Mesodermal cell (in vitro differentiated cells): ENCODE results near the gene ADARB2.

Experiments
- H3K27ac ChIP-seq: 2 replicates; pipeline ENCODE4 v1.7.0; 2013; ENCODE audit warnings: mild to moderate bottlenecking, low read depth, low read length, moderate library complexity; ENCODE audit not compliant: severe bottlenecking
- H3K36me3 ChIP-seq: 2 replicates; pipeline ENCODE4 v1.7.1; 2013; ENCODE audit warnings: mild to moderate bottlenecking, low read length, moderate library complexity; ENCODE audit not compliant: control insufficient read depth, insufficient read depth
- H3K4me1 ChIP-seq: one replicate; pipeline ENCODE4 v1.7.1; 2013; ENCODE audit warnings: mild to moderate bottlenecking, low read length; ENCODE audit not compliant: insufficient read depth, control insufficient read depth, poor library complexity, severe bottlenecking
- H3K4me3 ChIP-seq: 2 replicates; pipeline ENCODE4 v1.7.0; 2013; ENCODE audit warnings: low read length, control low read depth, mild to moderate bottlenecking; ENCODE audit not compliant: insufficient read depth, poor library complexity, severe bottlenecking; ENCODE audit errors: extremely low read depth
- H3K9me3 ChIP-seq: 2 replicates; pipeline ENCODE4 v1.7.1; 2013; ENCODE audit warnings: mild to moderate bottlenecking, low read length, moderate library complexity; ENCODE audit not compliant: control insufficient read depth
- WGBS, 2 experiments: methylation state at CpG; one replicate each; pipeline ENCODE4 v1.1.5; 2013; ENCODE audit warnings: missing lambda C conversion rate in 2 of 2; ENCODE audit not compliant: insufficient coverage in 2 of 2; 5-methylcytosine and 5-hydroxymethylcytosine counted together

The ADARB2 gene

GRCh38 chr10:1395481-1396296, 341.6 kb downstream of the ADARB2 start:
- WGBS, 2 experiments, result 91 to 94% methylated on average over 25 to 29 of the region's 33 CpGs
- H3K36me3 ChIP-seq, result no peaks in the 10 kb centered on the region

DNA sequence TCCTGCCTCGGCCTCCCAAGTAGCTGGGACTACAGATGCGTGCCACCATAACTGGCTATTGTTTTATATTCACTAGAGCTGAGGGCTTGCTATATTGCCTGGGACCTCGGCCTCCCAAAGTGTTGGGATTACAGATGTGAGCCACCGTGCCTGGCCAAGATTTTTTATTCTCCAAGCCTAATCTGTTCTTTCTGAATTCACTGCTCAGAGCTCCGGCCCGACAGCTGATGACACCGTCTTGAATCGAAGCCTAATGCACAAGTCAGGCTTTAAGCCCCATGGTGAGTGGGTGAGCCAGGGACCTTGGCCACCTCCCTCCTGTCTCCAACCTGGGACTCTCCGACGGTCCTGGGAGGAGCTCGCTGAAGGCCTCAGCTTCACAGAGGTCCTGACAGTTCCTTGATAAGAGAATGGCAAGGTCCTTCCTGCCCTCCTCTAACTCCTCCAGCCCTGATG, 342.3 kb downstream of the ADARB2 start:
- H3K9me3 ChIP-seq, result no peaks in the 10 kb centered on the region
- WGBS, 2 experiments, result 86 to 97% methylated on average over 9 to 11 of the region's 11 CpGs
- no peak overlapping the region for H3K4me3 ChIP-seq
- H3K27ac ChIP-seq, result no peak overlapping the region
- no peaks in the 10 kb centered on the region for H3K36me3 ChIP-seq
- H3K4me1 ChIP-seq, result peaks cover 3% of the 10 kb centered on the region

More at GRCh38 chr10:1395481-1396296, 341.6 kb downstream of the ADARB2 start:
- H3K9me3 ChIP-seq, result no peaks in the 10 kb centered on the region
- no peak overlapping the region for H3K4me3 ChIP-seq
- H3K27ac ChIP-seq, result no peak overlapping the region
- peaks cover 3% of the 10 kb centered on the region for H3K4me1 ChIP-seq

- WGBS, 2 experiments, result 88 to 90% methylated on average over 12 of the region's 13 CpGs
- Histone ChIP-seq H3K4me1 (no peaks in the 10 kb centered on the region), H3K36me3 (no peaks in the 10 kb centered on the region), H3K9me3 (no peaks in the 10 kb centered on the region), H3K4me3 (no peak overlapping the region), H3K27ac (no peak overlapping the region)
Measured at GRCh38 chr10:1394155-1394912, 343.0 kb downstream of the ADARB2 start.

GRCh38 chr10:1393481-1393880, 343.8 kb downstream of the ADARB2 start:
- 86 to 96% methylated on average over 6 of the region's 8 CpGs for WGBS, 2 experiments
- Histone ChIP-seq H3K27ac (no peak overlapping the region), H3K4me1 (no peaks in the 10 kb centered on the region), H3K36me3 (no peaks in the 10 kb centered on the region), H3K4me3 (no peak overlapping the region), H3K9me3 (no peaks in the 10 kb centered on the region)

DNA sequence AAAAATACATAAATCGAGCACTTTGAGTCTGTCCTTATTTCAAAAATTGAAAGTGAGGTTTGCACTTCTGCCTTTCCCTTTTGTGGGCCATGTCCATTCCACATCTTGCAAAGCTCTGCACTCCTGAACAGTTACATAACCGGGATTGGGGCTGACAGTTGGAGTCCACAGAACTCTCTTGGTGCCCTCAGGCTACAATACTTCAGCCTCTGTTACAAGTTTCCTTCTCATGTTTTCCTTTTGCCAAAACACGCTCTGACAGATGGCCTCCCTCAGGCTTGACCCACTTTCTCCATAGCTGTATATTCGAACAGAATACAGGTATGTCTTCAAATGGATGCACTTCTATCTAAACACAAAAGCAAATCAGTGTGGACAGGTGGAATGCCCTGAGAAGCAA, 345.2 kb downstream of the ADARB2 start:
- Histone ChIP-seq H3K9me3 (no peaks in the 10 kb centered on the region), H3K36me3 (no peaks in the 10 kb centered on the region), H3K4me3 (no peak overlapping the region), H3K4me1 (no peaks in the 10 kb centered on the region), H3K27ac (no peak overlapping the region)
- 69 to 92% methylated on average over 3 to 4 of the region's 4 CpGs for WGBS, 2 experiments

GRCh38 chr10:1390200-1390599, 347.1 kb downstream of the ADARB2 start:
- H3K4me1 ChIP-seq, result no peaks in the 10 kb centered on the region
- no peak overlapping the region for H3K4me3 ChIP-seq
- no peaks in the 10 kb centered on the region for H3K9me3 ChIP-seq
- no peak overlapping the region for H3K27ac ChIP-seq
- no peaks in the 10 kb centered on the region for H3K36me3 ChIP-seq
- WGBS, 2 experiments, result 85 to 88% methylated on average over 2 of the region's 3 CpGs

DNA sequence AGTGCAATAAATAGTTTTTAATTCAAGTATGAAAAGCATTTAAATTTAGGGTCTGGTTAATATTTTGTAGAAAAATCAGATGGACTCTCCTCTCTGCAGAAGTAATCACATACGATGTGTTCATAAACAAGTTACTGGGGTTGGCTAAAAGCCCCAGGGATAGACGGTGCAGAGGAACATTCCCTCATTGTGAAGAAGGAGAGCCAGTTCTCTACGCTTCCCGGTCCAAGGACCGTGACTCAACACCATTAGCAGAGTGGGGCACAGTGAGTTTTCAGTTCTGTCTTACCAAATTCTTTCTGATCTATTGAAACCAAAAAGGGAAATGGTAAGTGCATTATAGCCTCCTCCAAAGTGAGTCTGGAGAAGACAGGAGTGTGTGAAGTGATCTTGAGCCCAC, 353.3 kb downstream of the ADARB2 start:
- H3K36me3 ChIP-seq, result no peaks in the 10 kb centered on the region
- no peak overlapping the region for H3K4me3 ChIP-seq
- no peaks in the 10 kb centered on the region for H3K9me3 ChIP-seq
- WGBS, 2 experiments, result 92 to 98% methylated on average over 3 to 5 of the region's 5 CpGs
- H3K4me1 ChIP-seq, result no peaks in the 10 kb centered on the region
- no peak overlapping the region for H3K27ac ChIP-seq

GRCh38 chr10:1382711-1383110, 354.6 kb downstream of the ADARB2 start:
- no peak overlapping the region for H3K4me3 ChIP-seq
- WGBS, 2 experiments, result 90 to 94% methylated on average over 13 of the region's 13 CpGs
- no peaks in the 10 kb centered on the region for H3K36me3 ChIP-seq
- H3K9me3 ChIP-seq, result no peaks in the 10 kb centered on the region
- H3K27ac ChIP-seq, result no peak overlapping the region
- H3K4me1 ChIP-seq, result no peaks in the 10 kb centered on the region

DNA sequence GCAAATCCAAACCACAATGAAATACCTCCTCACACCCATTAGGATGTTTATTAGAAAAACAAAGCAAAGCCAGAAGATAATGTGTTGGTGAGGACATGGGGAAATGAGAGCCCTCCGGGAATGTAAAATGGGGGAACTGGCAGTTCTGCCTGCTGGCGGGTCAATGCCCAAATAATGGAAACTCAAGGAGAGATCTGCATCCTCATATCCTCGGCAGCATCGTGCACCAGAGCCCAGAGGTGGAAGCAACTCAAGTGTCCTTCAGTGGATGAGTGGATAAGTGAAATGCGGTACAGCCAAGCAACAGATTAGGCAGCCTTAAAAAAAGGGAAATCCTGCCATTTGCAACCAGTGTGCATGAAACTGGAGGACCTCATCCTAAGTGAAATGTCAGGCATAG, 356.0 kb downstream of the ADARB2 start:
- no peaks in the 10 kb centered on the region for H3K36me3 ChIP-seq
- 74 to 87% methylated on average over 4 to 5 of the region's 5 CpGs for WGBS, 2 experiments

GRCh38 chr10:1380088-1380671, 357.1 kb downstream of the ADARB2 start:
- no peaks in the 10 kb centered on the region for H3K4me1 ChIP-seq
- no peak overlapping the region for H3K4me3 ChIP-seq
- H3K36me3 ChIP-seq, result no peaks in the 10 kb centered on the region
- no peaks in the 10 kb centered on the region for H3K9me3 ChIP-seq
- H3K27ac ChIP-seq, result no peak overlapping the region
- 66 to 74% methylated on average over 14 of the region's 16 CpGs for WGBS, 2 experiments

More for the DNA sequence above, 356.0 kb downstream of the ADARB2 start:
- Histone ChIP-seq H3K4me3 (no peak overlapping the region), H3K4me1 (no peaks in the 10 kb centered on the region), H3K9me3 (no peaks in the 10 kb centered on the region), H3K27ac (no peak overlapping the region)
